Liver (tissue), 9 donors: Measurements from ENCODE around the gene MYO1C. TPM values are rescaled to one million over a fixed set of nuclear protein-coding genes. Genes with fewer than 3 reads are reported as not detected.

ENCODE experiments used
- DNase-seq: peaks from one replicate; pipeline ENCODE4 v3.0.0-alpha.2; 2017; ENCODE audit warnings: low spot score
- H3K27ac ChIP-seq, 2 donors: one replicate each; pipeline ENCODE4 v1.7.0; 2013; ENCODE audit warnings: inconsistent platforms in 2 of 2, low read length in 2 of 2, control low read depth in 1 of 2, low read depth in 1 of 2, mild to moderate bottlenecking in 1 of 2
- H3K27me3 ChIP-seq, 4 donors: one replicate each; pipeline versions ENCODE4 v1.6.1 to v1.7.0; 2013; ENCODE audit warnings: low read length in 3 of 4, inconsistent platforms in 1 of 4, mild to moderate bottlenecking in 1 of 4, moderate library complexity in 1 of 4; ENCODE audit not compliant: control insufficient read depth in 4 of 4, insufficient read depth in 4 of 4
- H3K36me3 ChIP-seq, 4 donors: one replicate each; pipeline versions ENCODE4 v1.6.1 to v1.7.0; 2013; ENCODE audit warnings: low read length in 3 of 4, mild to moderate bottlenecking in 3 of 4, low read depth in 1 of 4, moderate library complexity in 1 of 4; ENCODE audit not compliant: control insufficient read depth in 4 of 4, insufficient read depth in 3 of 4
- H3K4me1 ChIP-seq, 4 donors: one replicate each; pipeline versions ENCODE4 v1.6.1 to v1.7.0; 2013; ENCODE audit warnings: low read length in 3 of 4, mild to moderate bottlenecking in 3 of 4, moderate library complexity in 1 of 4; ENCODE audit not compliant: control insufficient read depth in 4 of 4, insufficient read depth in 4 of 4
- H3K4me3 ChIP-seq, 3 donors: one replicate each; pipeline versions ENCODE4 v1.6.1 to v1.7.0; 2013; ENCODE audit warnings: low read length in 3 of 3, control low read depth in 1 of 3, low read depth in 1 of 3, mild to moderate bottlenecking in 1 of 3
- H3K9ac ChIP-seq, 2 donors: one replicate each; pipeline ENCODE4 v1.7.0; 2013; ENCODE audit warnings: low read length in 2 of 2, mild to moderate bottlenecking in 2 of 2, moderate library complexity in 2 of 2, control low read depth in 1 of 2, low read depth in 1 of 2
- H3K9me3 ChIP-seq, 4 donors: one replicate each; pipeline versions ENCODE4 v1.6.1 to v1.7.0; 2013; ENCODE audit warnings: low read length in 3 of 4; ENCODE audit not compliant: control insufficient read depth in 4 of 4
- ATF3 ChIP-seq: IDR thresholded peaks from 2 replicates; pipeline ENCODE4 v1.6.1; 2016; ENCODE audit warnings: antibody characterized with exemption
- CTCF ChIP-seq: fragments of 150-350 bp; IDR thresholded peaks from 2 replicates; pipeline ENCODE4 v1.5.1; 2017; ENCODE audit warnings: improper control_type of control experiment, low read depth, low read length; ENCODE audit not compliant: missing input control
- FOXA2 ChIP-seq: IDR thresholded peaks from 2 replicates; pipeline ENCODE4 v1.6.1; 2016; ENCODE audit warnings: antibody characterized with exemption
- GABPA ChIP-seq, 2 donors: IDR thresholded peaks in 1 of 2; conservative IDR thresholded peaks in 1 of 2; 2 replicates each; pipeline ENCODE4 v1.6.1; 2016; ENCODE audit warnings: antibody characterized with exemption in 2 of 2, mild to moderate bottlenecking in 1 of 2, moderate library complexity in 1 of 2
- JUND ChIP-seq, 2 donors: IDR thresholded peaks; 2 replicates each; pipeline ENCODE4 v1.6.1; 2016; ENCODE audit warnings: antibody characterized with exemption in 2 of 2
- MAX ChIP-seq: IDR thresholded peaks from 2 replicates; pipeline ENCODE4 v1.6.1; 2016; ENCODE audit warnings: antibody characterized with exemption
- REST ChIP-seq: IDR thresholded peaks from 2 replicates; pipeline ENCODE4 v1.6.1; 2016; ENCODE audit warnings: antibody characterized with exemption, mild to moderate bottlenecking
- RXRA ChIP-seq, 2 donors: IDR thresholded peaks; 2 replicates each; pipeline ENCODE4 v1.6.1; 2017 to 2018; ENCODE audit warnings: antibody characterized with exemption in 2 of 2, mild to moderate bottlenecking in 1 of 2
- SP1 ChIP-seq: IDR thresholded peaks from 2 replicates; pipeline ENCODE4 v1.6.1; 2018; ENCODE audit warnings: antibody characterized with exemption, mild to moderate bottlenecking
- TAF1 ChIP-seq: conservative IDR thresholded peaks from 2 replicates; pipeline ENCODE4 v1.6.1; 2016; ENCODE audit warnings: antibody characterized with exemption, mild to moderate bottlenecking
- YY1 ChIP-seq: IDR thresholded peaks from 2 replicates; pipeline ENCODE4 v1.6.1; 2016; ENCODE audit warnings: antibody characterized with exemption, mild to moderate bottlenecking
- ZBTB33 ChIP-seq: IDR thresholded peaks from 2 replicates; pipeline ENCODE4 v1.6.1; 2016; ENCODE audit warnings: antibody characterized with exemption
- WGBS: extraction: QIAGEN DNeasy Blood & Tissue Kit; methylation state at CpG from one replicate; pipeline ENCODE4 v1.1.7; 2013; 5-methylcytosine and 5-hydroxymethylcytosine counted together
- polyA plus RNA-seq, 2 donors: library from polyadenylated mRNA; stranded (reverse) in 1 of 2; unstranded in 1 of 2; fragments of 200-250 nt in 1 of 2; fragments of >200 nt in 1 of 2; fragmentation: Nextera tagmentation in 1 of 2; extraction: Ambion mirVana in 1 of 2; gene quantifications; one replicate each; pipeline versions ENCODE4 v1.2.1 to v1.2.3, GENCODE V29; 2013 to 2015
- total RNA-seq, 2 donors: library from RNA; depleted of rRNA; stranded (reverse); fragments of >200 nt; gene quantifications; one replicate each; pipeline ENCODE4 v1.2.3, GENCODE V29; 2014
- donor health status: healthy.
- donor health status: healthy.
- donor health status: healthy.
- donor health status: healthy.
- donor health status: healthy.

The MYO1C gene
- total and polyA plus RNA-seq, 4 donors, result 20.3 to 61.7 (median 28.2) TPM

- 95% methylated on average over 42 of the region's 42 CpGs for WGBS
- Histone ChIP-seq H3K4me1 (peaks cover 9 to 16% (median 15%) of the 10 kb centered on the region in 4 donors), H3K27ac (no peak overlapping the region), H3K27me3 (no peaks in the 10 kb centered on the region), H3K9ac (no peak overlapping the region), H3K36me3 (peaks cover 0 to 12% (median 6%) of the 10 kb centered on the region in 4 donors), H3K9me3 (no peaks in the 10 kb centered on the region), H3K4me3 (no peak overlapping the region)
- TF ChIP-seq CTCF, result no peak
- no peak for TF ChIP-seq YY1
- TF ChIP-seq JUND (IDR thresholded peaks at IDR 0.05), result no peak
- no peak for TF ChIP-seq ATF3
- no peak for TF ChIP-seq SP1
- TF ChIP-seq ZBTB33, result no peak
- TF ChIP-seq TAF1, result no peak
- no peak for TF ChIP-seq MAX
- TF ChIP-seq FOXA2, result no peak
- no peak for TF ChIP-seq GABPA (IDR thresholded peaks at IDR 0.05 in 1 of 2, conservative IDR thresholded peaks at IDR 0.05 in 1 of 2)
- no peak for TF ChIP-seq RXRA (IDR thresholded peaks at IDR 0.05)
- no peak for TF ChIP-seq REST
- no peak for DNase-seq
Measured at GRCh38 chr17:1471911-1472821, 20.3 kb downstream of the MYO1C start.

- no peak overlapping the region for H3K9ac ChIP-seq
- 95% methylated on average over 15 of the region's 15 CpGs for WGBS
- H3K4me1 ChIP-seq, result peaks cover 11 to 16% (median 15%) of the 10 kb centered on the region in 4 donors
- no peaks in the 10 kb centered on the region for H3K9me3 ChIP-seq
- DNase-seq, result no peak
- H3K27me3 ChIP-seq, result no peaks in the 10 kb centered on the region
- TF ChIP-seq JUND (IDR thresholded peaks at IDR 0.05), result no peak
- no peak overlapping the region for H3K27ac ChIP-seq
- no peak overlapping the region for H3K4me3 ChIP-seq
- H3K36me3 ChIP-seq, result peaks cover 0 to 14% (median 6%) of the 10 kb centered on the region in 4 donors
Measured at GRCh38 chr17:1471490-1471889, 21.0 kb downstream of the MYO1C start.
